Spleen (tissue), 11 donors: ENCODE data around the gene WSCD2. TPM values are rescaled to one million over a fixed set of nuclear protein-coding genes. Genes with fewer than 3 reads are reported as not detected.

ENCODE experiments used
- DNase-seq: peaks from one replicate; pipeline ENCODE4 v3.0.0-alpha.2; 2020
- H3K27ac ChIP-seq, 8 donors: fragments of 200-600 bp; sonication (generic) in 7 of 8; 1 replicate in 4 of 8; 2 replicates in 4 of 8; pipeline versions ENCODE4 v1.5.0 to v1.8.0; 2016 to 2021; ENCODE audit warnings: inconsistent platforms in 4 of 8, mild to moderate bottlenecking in 4 of 8, moderate library complexity in 1 of 8
- H3K27me3 ChIP-seq, 7 donors: fragments of 200-600 bp; sonication (generic) in 6 of 7; replicated peaks in 1 of 7; 1 replicate in 4 of 7; 2 replicates in 3 of 7; pipeline versions ENCODE4 v1.5.0 to v1.8.0; 2016 to 2021; ENCODE audit warnings: inconsistent platforms in 3 of 7, mild to moderate bottlenecking in 1 of 7
- H3K36me3 ChIP-seq, 6 donors: fragments of 200-600 bp; sonication (generic) in 5 of 6; 1 replicate in 4 of 6; 2 replicates in 2 of 6; pipeline versions ENCODE4 v1.5.0 to v1.8.0; 2016 to 2021; ENCODE audit warnings: inconsistent platforms in 2 of 6
- H3K4me1 ChIP-seq, 6 donors: fragments of 200-600 bp; sonication (generic) in 5 of 6; 1 replicate in 3 of 6; 2 replicates in 3 of 6; pipeline versions ENCODE4 v1.5.0 to v1.8.0; 2016 to 2021; ENCODE audit warnings: inconsistent platforms in 3 of 6
- H3K4me3 ChIP-seq, 8 donors: fragments of 200-600 bp; sonication (generic) in 7 of 8; 1 replicate in 4 of 8; 2 replicates in 4 of 8; pipeline versions ENCODE4 v1.5.0 to v1.8.0; 2016 to 2021; ENCODE audit warnings: inconsistent platforms in 4 of 8, mild to moderate bottlenecking in 4 of 8, moderate library complexity in 2 of 8
- H3K9me3 ChIP-seq, 8 donors: fragments of 200-600 bp; sonication (generic) in 7 of 8; 1 replicate in 4 of 8; 2 replicates in 4 of 8; pipeline versions ENCODE4 v1.5.0 to v1.8.0; 2016 to 2021; ENCODE audit warnings: inconsistent platforms in 4 of 8
- CTCF ChIP-seq, 11 experiments: fragments of 200-600 bp in 7 of 11; fragments of 450-650 bp in 4 of 11; sonication (generic) in 4 of 11; IDR thresholded peaks in 8 of 11; conservative IDR thresholded peaks in 3 of 11; 1 replicate in 7 of 11; 2 replicates in 4 of 11; pipeline versions ENCODE4 v1.4.0 to v1.8.0; 2016 to 2021; ENCODE audit warnings: antibody characterized with exemption in 11 of 11, inconsistent platforms in 4 of 11, mild to moderate bottlenecking in 1 of 11
- POLR2A ChIP-seq, 3 donors: fragments of 450-650 bp; IDR thresholded peaks; one replicate each; pipeline ENCODE4 v1.5.1; 2017; ENCODE audit warnings: antibody characterized with exemption in 3 of 3, mild to moderate bottlenecking in 1 of 3
- POLR2AphosphoS5 ChIP-seq, 3 donors: sonication (generic); formaldehyde crosslinking; IDR thresholded peaks; one replicate each; pipeline ENCODE4 v1.5.1; 2017; ENCODE audit warnings: antibody characterized with exemption in 3 of 3
- WGBS, 5 donors: extraction: QIAGEN DNeasy Blood & Tissue Kit in 3 of 5; methylation state at CpG; one replicate each; pipeline versions ENCODE4 v1.1.5 to v1.1.7; 2013 to 2018; 5-methylcytosine and 5-hydroxymethylcytosine counted together
- intact Hi-C: fragments of 100-400 bp; cut with DNase I; formaldehyde crosslinking; loops from one replicate; pipeline ENCODE4 v1.15.0; 2023; ENCODE audit warnings: low total_unique reads
- polyA plus RNA-seq, 3 donors: library from polyadenylated mRNA; stranded (reverse); fragments of 200-250 nt; gene quantifications; one replicate each; pipeline ENCODE4 v1.2.1, GENCODE V29; 2013
- total RNA-seq, 7 donors: library from RNA; depleted of rRNA in 3 of 7; stranded (reverse); fragments of >200 nt in 3 of 7; fragmentation: NEBNext Ultra II Directional in 4 of 7; extraction: Animal tissue kit (Norgen Biotek cat#: 25700) in 4 of 7; gene quantifications; one replicate each; pipeline versions ENCODE4 v1.1.0 to v1.2.1, GENCODE V29; 2016 to 2021
- donor health status: healthy with polysubstance abuse.
- donor health status: DM: no; HTN: no; CAD: no; lungs with moderate emphysema.
- donor health status: DM: no; HTN: no; CAD: no.
- donor health status: Bipolar disorder and iron deficiency.
- donor health status: healthy.
- donor health status: DM: no; HTN: no; CAD: no.
- donor health status: DM: yes; HTN: yes; CAD: no.

WSCD2 gene
- total and polyA plus RNA-seq, 10 donors = 0.09 to 0.60 (median 0.23) TPM; not detected in 1

- no peaks in the 10 kb centered on the region for H3K9me3 ChIP-seq
- no peak overlapping the region for H3K4me3 ChIP-seq
- no peak for TF ChIP-seq POLR2AphosphoS5 (IDR thresholded peaks at IDR 0.05)
- TF ChIP-seq CTCF (IDR thresholded peaks at IDR 0.05 in 8 of 11, conservative IDR thresholded peaks at IDR 0.05 in 3 of 11) = no peak
- no peak for TF ChIP-seq POLR2A (IDR thresholded peaks at IDR 0.05)
- DNase-seq = no peak
- 84 to 95% (median 92%) methylated on average over 6 of the region's 6 CpGs for WGBS, 5 donors
- H3K4me1 ChIP-seq = peaks cover 0 to 44% (median 14%) of the 10 kb centered on the region in 6 donors
- H3K36me3 ChIP-seq = no peaks in the 10 kb centered on the region
- intact Hi-C loops = no loop called here
- H3K27ac ChIP-seq = peak overlapping the region in 5 of 8 donors; percentile 15 to 69 (median 48)
- H3K27me3 ChIP-seq = peaks cover 0 to 58% (median 0%) of the 10 kb centered on the region in 7 donors
These were observed 169.7 kb downstream of the WSCD2 start for GRCh38 chr12:108298761-108299275.

GRCh38 chr12:108299516-108299915 is 170.4 kb downstream of the WSCD2 start:
- Histone ChIP-seq H3K4me3 (no peak overlapping the region), H3K4me1 (peaks cover under 1 to 50% (median 16%) of the 10 kb centered on the region in 6 donors), H3K36me3 (no peaks in the 10 kb centered on the region), H3K9me3 (no peaks in the 10 kb centered on the region), H3K27me3 (peaks cover 0 to 55% (median 0%) of the 10 kb centered on the region in 7 donors), H3K27ac (peak overlapping the region in 3 of 8 donors; percentile 48 to 69 (median 67))
- no peak for DNase-seq
- WGBS, 5 donors = 76 to 90% (median 84%) methylated on average over 4 of the region's 4 CpGs
- no peak for TF ChIP-seq CTCF (IDR thresholded peaks at IDR 0.05 in 8 of 11, conservative IDR thresholded peaks at IDR 0.05 in 3 of 11)
- no peak for TF ChIP-seq POLR2A (IDR thresholded peaks at IDR 0.05)
- TF ChIP-seq POLR2AphosphoS5 (IDR thresholded peaks at IDR 0.05) = no peak
- intact Hi-C loops = no loop called here

Other genes with a start within 250 kb of the WSCD2 start
- 100 to 1,000 TPM in 2 of 7 donors, 10 to 100 TPM in 5; 53.0 to 118 (median 84.4) TPM for gene CMKLR1, start 210.0 kb downstream of the WSCD2 start, total RNA-seq
- 10 to 100 TPM in 1 of 3 donors, 1 to 10 TPM in 2; 6.3 to 12.1 (median 9.0) TPM for gene CMKLR1, start 210.0 kb downstream of the WSCD2 start, polyA plus RNA-seq